ENCODE results near the gene KCNS1. TPM values are rescaled to one million over a fixed set of nuclear protein-coding genes. Genes with fewer than 3 reads are reported as not detected.

The KCNS1 gene, protein sequence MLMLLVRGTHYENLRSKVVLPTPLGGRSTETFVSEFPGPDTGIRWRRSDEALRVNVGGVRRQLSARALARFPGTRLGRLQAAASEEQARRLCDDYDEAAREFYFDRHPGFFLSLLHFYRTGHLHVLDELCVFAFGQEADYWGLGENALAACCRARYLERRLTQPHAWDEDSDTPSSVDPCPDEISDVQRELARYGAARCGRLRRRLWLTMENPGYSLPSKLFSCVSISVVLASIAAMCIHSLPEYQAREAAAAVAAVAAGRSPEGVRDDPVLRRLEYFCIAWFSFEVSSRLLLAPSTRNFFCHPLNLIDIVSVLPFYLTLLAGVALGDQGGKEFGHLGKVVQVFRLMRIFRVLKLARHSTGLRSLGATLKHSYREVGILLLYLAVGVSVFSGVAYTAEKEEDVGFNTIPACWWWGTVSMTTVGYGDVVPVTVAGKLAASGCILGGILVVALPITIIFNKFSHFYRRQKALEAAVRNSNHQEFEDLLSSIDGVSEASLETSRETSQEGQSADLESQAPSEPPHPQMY
- total RNA-seq, result 0.61 and 0.65 TPM in 2 replicates

DNA sequence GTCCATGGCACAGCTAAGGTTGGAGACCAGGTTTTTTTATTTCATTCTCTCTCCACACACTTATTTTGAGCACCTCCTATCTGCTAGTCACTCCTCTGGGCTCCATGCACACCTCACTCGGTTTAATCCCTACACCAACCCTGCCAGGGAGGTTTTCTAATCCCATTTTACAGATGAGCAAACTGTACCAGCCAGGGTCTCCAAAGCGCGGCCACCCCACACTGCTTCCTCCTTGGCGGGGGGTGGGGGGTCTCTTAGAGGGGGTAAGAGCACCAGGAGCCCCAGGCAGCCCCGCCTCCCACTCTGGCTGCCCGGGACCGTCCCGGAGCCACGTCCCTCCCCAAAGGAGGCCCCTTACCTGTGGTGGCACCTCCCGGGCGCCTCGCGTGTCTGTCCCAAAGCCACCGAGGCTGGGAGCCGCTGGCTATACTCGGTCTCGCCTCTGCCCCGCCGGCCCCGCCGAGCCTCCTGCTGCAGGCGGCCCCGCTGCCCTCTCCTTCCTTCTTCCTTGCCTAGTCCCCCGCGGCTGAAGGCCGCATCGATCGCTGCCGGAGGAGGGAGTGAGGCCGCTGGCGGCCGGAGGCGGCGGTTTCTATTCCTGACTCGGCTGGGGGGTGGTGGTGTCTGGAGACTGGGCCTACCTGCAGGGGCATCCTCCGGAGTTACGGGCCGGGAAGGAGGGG, at the start of gene KCNS1:
Gene KCNS1 (minus strand): TSS at position 565 of the 683 bp plus-strand sequence. CDS start 1,891 bp downstream, outside the sequence.

DNA sequence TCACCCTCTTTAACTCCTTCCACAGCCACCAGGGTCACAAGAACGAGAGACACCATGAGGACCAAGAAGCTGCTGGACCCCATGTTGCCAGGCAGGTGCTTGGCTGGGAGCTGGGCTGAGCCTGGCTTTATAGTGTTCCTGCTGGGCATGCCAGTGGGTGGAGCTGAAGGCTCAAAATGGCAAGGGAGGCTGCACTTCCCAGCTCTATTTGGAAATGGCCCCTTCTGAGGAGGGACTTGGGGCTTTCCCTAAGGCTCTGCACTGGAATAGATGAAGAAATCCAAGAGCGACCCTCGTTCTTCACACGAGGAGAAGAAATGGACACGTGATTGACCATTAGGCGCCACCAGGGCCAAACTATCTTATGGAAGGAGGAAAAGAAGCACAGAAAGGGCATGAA, 23.4 kb upstream of the KCNS1 start, which contains the start of gene WFDC12:
Gene WFDC12 (minus strand): TSS at position 101 of the 400 bp plus-strand sequence. CDS start 18 bp downstream, at position 83.

DNA sequence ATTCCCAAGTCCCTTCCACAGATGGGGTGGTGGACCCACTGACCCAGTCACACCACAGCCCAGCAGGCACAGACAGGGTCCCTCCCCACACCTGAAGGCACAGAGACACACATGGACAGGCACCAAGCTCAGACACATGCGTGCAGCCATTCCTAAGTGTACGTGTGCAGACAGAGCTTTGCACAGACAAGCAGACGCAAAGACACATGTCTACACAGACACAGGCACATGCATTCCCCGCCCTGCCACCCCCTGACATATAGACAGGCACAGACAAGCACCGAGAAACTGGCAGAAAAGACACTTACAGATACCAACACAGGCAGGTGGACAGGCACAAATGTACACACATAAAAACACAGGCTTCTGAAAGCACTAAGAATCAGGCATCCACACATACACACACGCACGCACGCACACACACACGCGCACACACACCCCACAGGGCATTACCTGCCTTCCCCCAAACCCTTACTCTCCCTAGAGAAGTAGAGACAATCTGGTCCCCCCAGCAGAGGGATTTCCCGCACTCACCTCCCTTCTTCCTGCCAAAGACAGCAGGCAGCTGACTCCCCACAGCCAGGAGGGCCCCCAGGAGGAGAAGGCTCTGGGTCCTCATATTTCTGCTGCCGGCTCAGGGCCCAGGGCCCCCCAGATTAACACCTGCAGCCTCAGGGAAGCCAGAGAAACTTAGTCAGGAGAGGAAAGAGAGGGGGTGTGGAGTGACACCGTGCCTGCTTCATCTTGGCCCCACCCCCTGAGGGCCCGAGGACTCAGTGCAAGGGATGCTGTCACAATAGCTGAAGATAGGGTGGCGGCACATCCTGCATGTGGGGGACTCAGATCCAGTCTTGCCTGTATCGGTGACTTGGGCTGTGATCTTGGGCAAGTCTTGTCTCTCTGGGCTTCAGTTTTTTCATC, 13.8 kb upstream of the KCNS1 start, which contains the start of gene WFDC5:
Gene WFDC5 (minus strand): TSS at position 710 of the 921 bp plus-strand sequence. CDS start 91 bp downstream, at position 619.

Other genes with a start within 250 kb of the KCNS1 start
- gene YWHAB, start 215.4 kb downstream of the KCNS1 start, total RNA-seq, result 125 and 134 TPM in 2 replicates
- gene PABPC1L, start 191.1 kb downstream of the KCNS1 start, total RNA-seq, result 2.6 and 2.9 TPM in 2 replicates
- gene TOMM34, start 140.7 kb downstream of the KCNS1 start, total RNA-seq, result 21.4 and 26.3 TPM in 2 replicates
- gene STK4, start 134.6 kb downstream of the KCNS1 start, total RNA-seq, result 24.0 and 34.8 TPM in 2 replicates
- not detected in 2 replicates for gene WFDC5, start 14.0 kb upstream of the KCNS1 start, total RNA-seq
- gene WFDC12, start 23.3 kb upstream of the KCNS1 start, total RNA-seq, result not detected in 2 replicates
- not detected in 2 replicates for gene PI3, start 73.8 kb upstream of the KCNS1 start, total RNA-seq
- not detected in 2 replicates for gene SEMG1, start 105.9 kb upstream of the KCNS1 start, total RNA-seq
- gene SEMG2, start 120.2 kb upstream of the KCNS1 start, total RNA-seq, result not detected in 2 replicates
- gene SLPI, start 153.4 kb upstream of the KCNS1 start, total RNA-seq, result not detected in 2 replicates
- not detected in 2 replicates for gene RBPJL, start 205.7 kb upstream of the KCNS1 start, total RNA-seq
- gene MATN4, start 207.2 kb upstream of the KCNS1 start, total RNA-seq, result not detected in 2 replicates
- gene SDC4, start 247.3 kb upstream of the KCNS1 start, total RNA-seq, result 23.4 and 38.3 TPM in 2 replicates